GM18502 (cell line): ENCODE data around the gene PDPN.

Experiments
- ATAC-seq: cut with Tn5 transposase; IDR thresholded peaks from one replicate; pipeline ENCODE4 v1.9.1; 2021; ENCODE audit warnings: mild to moderate bottlenecking; ENCODE audit not compliant: unreplicated experiment, poor library complexity

The PDPN gene

DNA sequence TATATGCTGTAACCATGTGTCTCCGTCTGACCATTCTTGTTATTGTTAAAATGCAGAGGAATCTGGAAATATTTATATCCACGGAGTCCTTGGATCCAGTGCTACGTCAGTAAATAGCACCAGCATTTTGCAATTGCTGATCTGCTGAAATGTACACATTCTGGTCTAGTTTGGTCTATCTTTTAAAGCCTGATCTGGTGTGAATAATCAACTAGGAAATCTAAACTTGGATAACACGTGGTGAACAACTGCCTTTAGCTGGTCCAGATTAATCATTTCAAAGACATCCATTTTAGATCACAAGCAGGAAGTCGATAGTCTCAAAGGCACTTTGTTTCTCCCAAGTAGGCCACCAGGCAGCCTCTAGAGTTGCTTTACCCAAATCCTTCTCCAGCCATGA lies 32.6 kb downstream of the PDPN start:
- no peak for ATAC-seq

DNA sequence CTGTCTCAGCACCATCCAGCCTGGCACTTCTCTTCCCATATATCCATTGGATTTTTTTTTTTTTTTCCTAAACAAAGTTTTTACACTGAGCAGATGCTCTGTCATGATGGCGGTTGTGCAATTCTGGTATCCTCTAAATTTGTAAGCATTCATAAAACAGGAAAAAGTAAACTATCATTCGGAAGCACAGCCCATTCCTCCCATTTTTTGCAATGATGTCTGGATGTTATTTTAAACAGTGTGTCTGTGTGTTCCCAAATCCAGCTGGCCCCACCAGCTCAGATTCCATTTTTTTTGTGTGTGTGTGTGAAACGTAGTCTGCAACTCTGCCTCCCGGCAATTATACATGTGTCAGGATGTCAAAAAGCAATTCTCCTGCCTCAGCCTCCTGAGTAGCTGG lies 33.5 kb downstream of the PDPN start:
- ATAC-seq = no peak

DNA sequence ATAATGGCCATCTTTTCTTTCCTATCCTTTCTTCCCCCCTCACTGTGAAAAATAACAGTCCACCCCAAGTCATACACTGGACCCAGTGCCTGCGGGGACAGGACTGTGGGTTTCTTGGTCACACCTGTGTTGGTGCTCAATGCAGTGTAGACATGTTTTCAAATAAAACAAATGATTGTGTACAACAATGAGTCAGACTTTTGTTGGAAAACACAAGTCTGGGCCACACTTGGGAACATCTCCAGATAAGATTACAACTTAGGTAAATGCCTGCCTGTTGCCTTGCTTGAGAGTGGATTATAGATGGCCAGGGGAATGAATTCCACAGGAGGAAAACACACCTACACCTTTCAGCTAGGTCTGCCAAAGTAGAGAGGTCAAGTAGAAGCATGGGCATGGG lies 34.1 kb downstream of the PDPN start:
- ATAC-seq = no peak

DNA sequence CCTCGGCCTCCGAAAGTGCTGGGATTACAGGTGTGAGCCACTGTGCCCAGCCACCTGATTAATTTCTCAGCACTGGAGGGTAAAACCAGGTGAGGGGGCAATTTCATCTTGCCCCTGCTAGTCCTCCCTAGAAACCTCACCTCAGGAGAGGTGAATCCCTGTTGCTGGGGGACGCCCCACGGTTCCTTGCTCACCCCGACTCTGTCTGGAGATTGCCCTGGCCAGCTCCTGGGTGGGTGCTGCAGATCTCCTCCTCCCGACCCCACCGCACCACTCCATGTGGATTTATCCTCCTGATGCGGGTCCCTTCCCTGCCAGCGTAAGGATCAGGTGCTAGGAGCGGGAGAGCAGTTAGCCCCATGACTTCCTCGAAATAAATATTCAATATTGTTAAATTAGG lies 34.9 kb downstream of the PDPN start:
- no peak for ATAC-seq

DNA sequence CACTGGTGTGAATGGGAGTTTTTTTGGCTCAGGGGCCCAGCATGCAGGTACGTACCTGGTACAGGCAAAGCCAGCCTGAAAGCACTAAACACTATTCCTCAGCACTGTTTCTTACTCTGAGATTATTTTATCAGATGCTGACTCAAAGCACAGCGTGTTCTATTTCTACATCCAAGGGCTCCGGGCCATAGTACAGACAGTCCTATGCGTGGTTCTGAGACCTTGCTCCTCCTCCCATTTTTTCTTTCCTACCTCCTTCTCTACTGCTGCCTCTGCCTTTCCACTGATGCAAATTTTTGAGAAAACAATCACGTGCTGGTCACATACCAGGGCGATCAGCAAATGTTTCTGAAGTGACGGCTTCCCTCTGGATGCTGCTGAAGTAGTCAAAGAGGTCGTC lies 36.3 kb downstream of the PDPN start:
- no peak for ATAC-seq

DNA sequence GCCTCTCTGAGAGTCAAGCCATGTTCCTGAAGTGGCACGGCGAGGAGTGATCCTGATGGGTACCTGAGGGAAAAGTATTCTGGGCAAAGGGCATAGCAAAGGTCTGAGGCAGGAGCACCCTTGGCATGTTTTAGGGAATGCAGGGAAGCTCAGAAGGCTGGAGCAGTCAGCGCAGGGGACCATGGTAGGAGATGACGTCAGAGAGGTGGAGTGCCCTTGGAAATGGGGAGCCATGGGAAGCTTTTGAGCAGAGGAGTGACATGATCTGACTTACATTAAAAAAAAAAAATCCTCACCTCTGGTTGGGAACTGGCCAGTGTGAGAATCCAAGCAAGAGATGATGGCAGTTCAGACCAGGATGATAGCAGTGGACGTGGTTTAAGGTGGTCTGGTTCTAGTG lies 37.2 kb downstream of the PDPN start:
- no peak for ATAC-seq

DNA sequence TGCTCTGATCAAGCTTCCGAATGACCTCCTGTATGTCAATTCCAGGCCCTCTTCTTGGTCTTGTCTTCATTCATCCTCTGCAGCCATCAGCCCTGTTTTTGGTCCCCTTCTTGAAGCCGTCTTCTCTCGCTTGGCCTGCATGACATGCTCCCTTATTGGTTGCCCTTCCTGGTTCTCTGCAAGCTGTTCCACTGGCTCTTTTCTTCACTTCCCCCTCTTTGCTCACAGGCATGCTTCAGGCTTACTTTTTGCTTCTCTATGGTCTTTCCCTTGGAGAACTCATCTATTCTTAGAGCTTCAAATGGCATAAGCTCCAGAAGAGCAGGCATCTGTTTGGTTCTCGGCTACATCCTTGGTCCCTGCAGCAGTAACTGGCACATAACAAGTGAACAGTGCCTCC lies 38.8 kb downstream of the PDPN start:
- no peak for ATAC-seq

DNA sequence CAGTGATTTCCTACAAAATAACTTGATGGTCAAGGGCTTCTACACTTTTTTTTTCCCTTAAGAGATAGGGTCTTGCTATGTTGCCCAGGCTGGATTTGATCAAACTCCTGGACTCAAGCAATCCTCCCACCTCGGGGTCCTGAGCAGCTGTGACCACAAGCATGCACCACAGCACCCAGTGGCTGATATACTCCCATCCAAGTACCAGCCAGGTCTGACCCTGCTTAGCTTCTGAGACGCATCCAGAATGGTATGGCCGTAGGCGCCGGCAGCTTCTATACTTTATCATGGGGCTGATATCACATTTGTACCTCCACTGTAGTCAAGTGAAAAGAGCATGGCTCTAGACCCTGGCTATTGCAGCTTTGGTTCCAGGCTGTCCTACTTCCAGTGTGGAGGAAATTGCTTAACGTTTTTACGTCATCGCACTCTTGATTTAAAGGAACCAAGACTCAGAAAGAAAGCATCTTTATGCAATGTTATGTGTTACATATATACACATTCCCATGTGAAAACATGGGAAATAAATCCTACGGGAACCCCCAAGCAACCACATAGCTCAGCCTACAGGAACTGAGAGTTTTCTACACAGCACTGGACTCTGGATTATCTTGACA lies 39.5 kb downstream of the PDPN start:
- no peak for ATAC-seq

DNA sequence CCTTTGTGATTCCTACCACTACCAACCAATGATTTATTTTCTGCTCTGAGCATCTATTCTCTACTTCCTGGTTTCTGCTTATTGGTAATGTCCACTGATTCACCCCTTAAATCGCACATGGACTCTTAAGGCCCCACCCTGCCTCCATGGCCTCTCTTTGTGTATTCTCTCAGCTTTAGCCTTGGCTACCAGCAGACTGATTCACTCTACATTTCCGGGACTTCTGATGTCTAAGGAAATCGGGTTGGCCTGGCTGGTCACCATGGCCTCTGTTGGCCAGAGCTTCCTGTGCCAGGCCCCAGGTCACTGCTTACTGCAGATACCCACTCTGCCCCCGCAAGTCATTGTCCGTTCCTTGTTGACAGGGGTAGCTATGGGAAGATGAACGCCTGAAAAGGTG lies 40.9 kb downstream of the PDPN start:
- ATAC-seq = no peak

DNA sequence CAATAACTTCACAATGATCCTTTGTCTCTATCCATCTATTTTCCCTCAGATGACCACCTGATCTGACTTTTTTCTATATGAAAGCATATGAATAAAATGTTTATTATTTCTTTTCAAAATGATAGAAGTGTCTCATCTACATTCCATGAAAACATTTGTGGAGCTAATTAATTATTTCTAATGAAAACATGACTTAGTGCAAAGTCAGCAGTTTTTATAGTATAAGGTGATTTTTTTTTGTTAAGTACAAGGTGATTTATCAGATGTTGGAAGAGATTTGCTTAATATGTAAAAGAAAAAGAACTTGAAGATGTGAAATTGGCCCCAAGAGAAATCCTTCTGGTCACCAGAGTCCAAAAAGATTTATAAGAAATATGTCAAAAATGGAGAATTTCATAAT lies 43.5 kb downstream of the PDPN start:
- ATAC-seq = no peak

DNA sequence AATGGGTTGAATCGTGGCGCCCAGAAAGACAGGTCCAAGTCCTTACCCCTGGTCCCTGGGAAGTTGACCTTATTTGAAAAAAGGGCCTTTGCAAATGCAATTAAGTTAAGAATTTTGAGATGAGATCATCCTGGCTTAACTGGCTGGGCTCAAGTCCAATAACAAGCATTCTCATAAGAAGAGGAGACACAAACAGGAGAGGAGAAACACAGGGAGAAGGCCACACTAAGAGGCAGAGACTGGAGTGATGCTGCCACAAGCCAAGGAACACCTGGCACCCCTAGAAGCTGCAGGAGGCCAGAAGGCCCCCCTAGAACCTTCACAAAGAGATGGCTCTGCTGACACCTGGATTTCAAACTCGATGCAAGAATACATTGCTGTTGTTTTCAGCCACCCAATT lies 44.6 kb downstream of the PDPN start:
- no peak for ATAC-seq

DNA sequence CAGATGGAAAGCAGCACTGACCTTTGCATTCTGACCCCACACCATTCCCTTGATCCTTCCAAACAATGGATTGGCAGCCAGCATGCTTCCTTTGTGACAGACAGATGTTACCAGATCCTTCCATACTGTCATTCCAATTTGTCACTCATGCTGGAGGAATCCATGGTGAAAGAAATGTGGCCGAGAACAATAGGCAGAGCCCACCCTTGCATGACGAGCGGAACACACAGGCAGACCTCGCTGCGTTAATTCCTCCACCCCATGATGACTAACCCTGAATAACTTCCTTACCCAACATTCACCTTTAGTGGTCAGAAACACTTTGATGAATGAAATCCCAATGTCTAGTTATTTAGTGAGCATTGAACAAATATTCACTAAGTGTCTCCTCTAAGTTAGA lies 45.1 kb downstream of the PDPN start:
- no peak for ATAC-seq

DNA sequence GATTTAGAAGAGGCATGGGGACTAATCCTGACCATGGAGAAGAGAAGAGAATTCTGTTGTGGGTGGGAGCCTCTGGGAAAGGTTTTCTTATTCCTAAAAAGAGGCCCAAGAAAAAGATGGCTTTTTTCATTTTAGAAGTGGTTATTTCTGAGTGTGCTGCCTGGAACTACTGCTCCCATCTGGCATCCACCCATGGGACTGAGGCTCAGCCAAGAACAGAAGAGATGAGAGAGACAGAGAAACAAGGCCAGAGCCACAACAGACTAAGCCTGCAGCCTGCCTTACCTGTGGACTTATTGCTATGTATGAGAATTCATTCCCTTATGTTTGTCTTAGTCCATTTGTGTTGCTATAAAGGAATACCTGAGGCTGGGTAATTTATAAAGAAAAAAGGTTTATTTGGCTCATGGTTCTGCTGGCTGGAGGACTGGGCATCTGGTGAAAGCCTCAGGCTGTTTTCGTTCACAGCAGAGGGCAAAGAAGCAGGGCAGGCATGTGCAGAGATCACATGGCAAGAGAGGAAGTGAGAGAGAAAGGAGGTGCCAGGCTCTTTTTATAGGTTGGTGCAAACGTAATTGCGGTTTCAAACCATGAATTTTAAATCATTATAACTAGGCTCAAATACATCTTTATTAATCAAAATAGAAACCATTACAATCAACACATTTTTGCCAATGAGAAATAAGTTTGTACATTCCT lies 58.8 kb downstream of the PDPN start:
- ATAC-seq = no peak

DNA sequence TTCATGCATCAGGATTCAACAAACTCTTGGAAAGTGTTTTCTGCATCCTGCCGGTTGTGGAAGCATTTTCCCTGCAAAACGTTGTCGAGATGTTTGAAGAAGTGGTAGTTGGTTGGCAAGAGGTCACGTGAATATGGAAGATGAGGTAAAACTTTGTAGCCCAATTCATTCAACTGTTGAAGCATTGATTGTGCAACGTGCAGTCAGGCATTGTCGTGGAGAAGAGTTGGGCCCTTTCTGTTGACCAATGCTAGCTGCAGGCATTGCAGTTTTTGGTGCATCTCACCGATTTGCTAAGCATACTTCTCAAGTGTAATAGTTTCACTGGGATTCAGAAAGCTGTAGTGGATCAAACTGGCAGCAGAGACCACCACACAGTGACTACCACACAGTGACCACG lies 59.4 kb downstream of the PDPN start:
- no peak for ATAC-seq

DNA sequence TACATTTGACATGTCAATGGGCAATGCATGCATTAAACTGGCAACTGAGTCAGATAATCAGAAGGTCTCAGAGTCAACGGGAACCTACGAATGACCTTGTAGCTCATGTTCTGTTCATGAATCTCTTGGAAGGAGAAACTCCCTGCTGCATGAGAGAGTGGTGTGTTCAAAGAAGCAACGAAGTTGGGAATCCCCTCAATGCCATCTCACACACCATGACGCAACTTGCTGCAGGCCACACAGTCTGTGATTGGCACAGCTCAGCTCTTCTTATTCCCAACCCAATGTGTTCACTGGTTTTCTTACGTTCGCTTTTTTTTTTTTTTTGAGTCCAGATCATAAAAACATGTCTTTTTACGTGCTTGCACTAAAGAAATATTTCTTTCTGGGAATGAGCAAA lies 62.9 kb downstream of the PDPN start:
- no peak for ATAC-seq

DNA sequence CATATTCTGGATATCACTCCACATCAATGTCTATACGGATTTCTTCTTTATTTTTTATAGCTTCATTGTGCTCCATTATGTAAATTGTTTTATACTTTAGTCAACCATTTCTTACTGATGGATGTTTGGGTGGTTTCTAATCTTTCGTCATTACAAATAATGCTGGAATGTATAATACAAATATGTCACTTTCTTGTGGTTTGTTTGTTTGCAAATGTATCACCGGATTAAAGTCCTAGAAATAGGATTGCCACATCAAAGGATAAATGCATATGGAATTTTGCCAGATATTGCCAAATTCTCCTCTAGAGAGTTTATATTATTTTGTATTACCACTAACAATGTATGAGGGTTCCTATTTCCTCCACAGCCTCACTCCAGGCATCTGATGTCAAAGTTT lies 67.6 kb downstream of the PDPN start:
- no peak for ATAC-seq

DNA sequence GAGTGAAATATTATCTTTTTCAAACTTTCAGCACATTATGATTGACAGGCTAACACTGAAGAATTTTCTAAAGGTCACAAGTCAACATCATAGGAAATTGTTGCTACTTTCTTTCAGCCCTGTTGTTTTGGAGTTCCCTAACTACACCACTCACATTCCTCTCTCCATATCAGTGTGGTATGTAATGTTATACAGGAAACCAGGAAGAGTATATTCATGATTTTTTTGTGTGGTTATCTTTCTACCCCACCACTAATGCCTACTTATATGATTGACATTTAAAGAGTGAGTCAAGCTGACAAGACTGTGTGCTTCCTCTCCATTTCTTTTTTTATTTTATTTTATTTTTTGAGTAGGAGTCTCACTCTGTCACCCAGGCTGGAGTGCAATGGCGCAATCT lies 68.6 kb downstream of the PDPN start:
- ATAC-seq = no peak

DNA sequence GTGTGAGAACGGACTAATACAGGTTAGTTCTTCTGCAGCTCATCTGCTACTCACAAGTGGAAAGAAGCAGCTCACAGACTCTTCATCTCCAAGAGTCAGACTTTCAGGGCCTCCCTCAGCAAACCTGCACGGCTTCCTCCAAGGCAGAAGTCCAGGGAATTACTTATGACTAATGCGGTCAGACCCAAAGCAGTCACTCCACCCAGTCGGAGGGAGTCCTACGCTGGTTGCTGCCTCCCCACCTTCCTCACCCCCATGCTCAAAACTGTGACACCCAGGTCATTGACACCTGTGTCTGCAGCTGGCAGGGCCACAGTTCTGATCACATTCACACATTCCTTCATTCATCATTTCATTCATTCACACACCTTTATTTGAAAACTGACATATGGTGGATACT lies 77.9 kb downstream of the PDPN start:
- no peak for ATAC-seq

DNA sequence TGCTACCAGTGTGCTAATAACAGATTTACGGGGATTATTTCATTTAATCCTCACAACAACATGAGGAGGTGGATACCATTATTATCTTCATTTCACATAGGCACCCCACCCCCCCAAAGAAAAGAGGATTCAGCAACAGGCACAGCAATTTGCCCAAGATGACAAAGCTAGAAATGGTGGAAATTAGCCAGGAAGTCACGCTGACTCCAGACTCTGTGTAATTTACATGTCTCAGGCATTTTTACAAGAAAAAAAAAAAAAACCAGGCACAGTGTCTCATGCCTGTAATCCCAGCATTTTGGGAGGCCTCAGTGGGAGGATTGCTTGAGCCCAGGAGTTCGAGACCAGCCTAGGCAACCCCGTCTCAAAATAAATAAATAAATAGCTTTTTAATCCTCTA lies 78.9 kb downstream of the PDPN start:
- no peak for ATAC-seq

DNA sequence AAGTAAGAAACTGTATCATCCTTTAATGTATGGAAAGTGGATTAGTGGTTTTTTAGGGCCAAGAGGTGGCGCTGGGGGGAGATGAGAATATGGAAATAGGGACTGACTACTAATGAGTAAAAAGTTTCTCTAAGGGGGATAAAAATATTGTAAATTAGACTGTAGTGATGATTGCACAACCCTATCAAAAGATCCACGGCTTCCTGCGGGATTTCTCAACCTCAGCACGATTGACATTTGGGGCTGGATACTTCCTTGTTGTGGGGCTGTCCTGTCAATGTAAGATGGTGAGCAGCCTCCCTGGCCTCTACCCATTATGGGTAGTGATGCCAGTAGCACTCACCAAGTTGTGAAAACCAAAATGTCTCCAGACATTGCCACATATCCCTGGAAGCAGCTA lies 80.3 kb downstream of the PDPN start:
- ATAC-seq = no peak

DNA sequence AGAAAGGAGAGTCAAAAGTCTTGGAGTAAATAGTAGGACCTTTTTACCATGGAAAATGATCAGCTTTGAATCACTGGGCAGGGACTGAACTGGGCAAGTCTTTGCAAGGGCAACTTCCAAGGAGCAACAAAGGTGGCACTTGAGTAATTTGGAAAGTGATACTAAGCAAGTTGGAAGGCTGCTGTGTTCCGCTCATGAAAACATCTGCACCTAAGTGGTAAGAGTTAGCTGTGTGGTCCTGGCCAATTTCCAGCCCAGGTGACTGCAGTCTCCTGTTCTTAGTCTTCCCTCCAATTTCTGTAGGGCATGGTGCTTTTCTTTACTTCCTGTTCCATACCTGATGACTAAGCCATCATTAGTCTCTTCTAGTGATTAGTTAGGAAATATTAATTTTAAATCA lies 80.8 kb downstream of the PDPN start:
- ATAC-seq = no peak

DNA sequence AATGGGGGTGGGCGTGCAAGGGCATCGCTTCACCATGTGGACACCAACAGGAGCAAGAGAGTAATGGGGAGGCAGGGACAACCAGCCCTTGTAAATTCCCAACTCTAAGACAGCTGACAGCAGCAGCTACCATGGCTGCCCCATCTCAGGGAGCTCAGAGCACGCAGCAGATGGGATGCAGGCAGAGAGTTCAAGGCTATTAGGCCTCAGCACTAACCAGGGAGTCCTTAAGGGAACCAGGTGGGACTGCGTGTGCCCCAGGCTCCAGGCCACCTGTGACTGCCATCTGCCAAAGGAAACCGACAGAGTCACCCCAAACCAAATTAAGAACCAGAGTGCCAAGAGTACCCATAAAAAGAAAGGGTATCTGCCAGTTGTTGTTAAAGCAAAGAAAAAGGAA lies 82.7 kb downstream of the PDPN start:
- ATAC-seq = no peak
